Testis (tissue), 2 donors: Measurements from ENCODE around the gene GARRE1.
"Not testable (repeated sequence)": the region's sequence is repeated elsewhere in the genome, so short reads cannot be mapped to it uniquely, and the experiment has no call there.

Source experiments
- POLR2A ChIP-seq: fragments of 450-650 bp; IDR thresholded peaks from one replicate; pipeline ENCODE4 v1.6.1; 2017; ENCODE audit warnings: antibody characterized with exemption, mild to moderate bottlenecking, moderate library complexity
- TF ChIP-seq, protein P1 (sequence below), 3 experiments: fragments of 450-650 bp in 2 of 3; fragments of 200-600 bp in 1 of 3; sonication (generic) in 1 of 3; IDR thresholded peaks; one replicate each; pipeline ENCODE4 v1.5.1; 2016 to 2019; ENCODE audit warnings: antibody characterized with exemption in 3 of 3, mild to moderate bottlenecking in 2 of 3, moderate library complexity in 1 of 3

GRCh38 chr19:34253167-34253566, 1.2 kb upstream of the GARRE1 start:
- TF ChIP-seq POLR2A = not testable (repeated sequence)
- TF ChIP-seq, protein P1, sequence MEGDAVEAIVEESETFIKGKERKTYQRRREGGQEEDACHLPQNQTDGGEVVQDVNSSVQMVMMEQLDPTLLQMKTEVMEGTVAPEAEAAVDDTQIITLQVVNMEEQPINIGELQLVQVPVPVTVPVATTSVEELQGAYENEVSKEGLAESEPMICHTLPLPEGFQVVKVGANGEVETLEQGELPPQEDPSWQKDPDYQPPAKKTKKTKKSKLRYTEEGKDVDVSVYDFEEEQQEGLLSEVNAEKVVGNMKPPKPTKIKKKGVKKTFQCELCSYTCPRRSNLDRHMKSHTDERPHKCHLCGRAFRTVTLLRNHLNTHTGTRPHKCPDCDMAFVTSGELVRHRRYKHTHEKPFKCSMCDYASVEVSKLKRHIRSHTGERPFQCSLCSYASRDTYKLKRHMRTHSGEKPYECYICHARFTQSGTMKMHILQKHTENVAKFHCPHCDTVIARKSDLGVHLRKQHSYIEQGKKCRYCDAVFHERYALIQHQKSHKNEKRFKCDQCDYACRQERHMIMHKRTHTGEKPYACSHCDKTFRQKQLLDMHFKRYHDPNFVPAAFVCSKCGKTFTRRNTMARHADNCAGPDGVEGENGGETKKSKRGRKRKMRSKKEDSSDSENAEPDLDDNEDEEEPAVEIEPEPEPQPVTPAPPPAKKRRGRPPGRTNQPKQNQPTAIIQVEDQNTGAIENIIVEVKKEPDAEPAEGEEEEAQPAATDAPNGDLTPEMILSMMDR (IDR thresholded peaks at IDR 0.05) = not testable (repeated sequence)
